GM19043 (cell line): ENCODE data around the gene SPIRE1.
"Not testable (repeated sequence)": the region's sequence is repeated elsewhere in the genome, so short reads cannot be mapped to it uniquely, and the experiment has no call there.

Source experiments
- ATAC-seq: cut with Tn5 transposase; IDR thresholded peaks from one replicate; pipeline ENCODE4 v1.9.1; 2021; ENCODE audit warnings: low read depth; ENCODE audit not compliant: unreplicated experiment

The SPIRE1 gene

GRCh38 chr18:12426924-12427323, 231.0 kb downstream of the SPIRE1 start:
- ATAC-seq, result no peak

DNA sequence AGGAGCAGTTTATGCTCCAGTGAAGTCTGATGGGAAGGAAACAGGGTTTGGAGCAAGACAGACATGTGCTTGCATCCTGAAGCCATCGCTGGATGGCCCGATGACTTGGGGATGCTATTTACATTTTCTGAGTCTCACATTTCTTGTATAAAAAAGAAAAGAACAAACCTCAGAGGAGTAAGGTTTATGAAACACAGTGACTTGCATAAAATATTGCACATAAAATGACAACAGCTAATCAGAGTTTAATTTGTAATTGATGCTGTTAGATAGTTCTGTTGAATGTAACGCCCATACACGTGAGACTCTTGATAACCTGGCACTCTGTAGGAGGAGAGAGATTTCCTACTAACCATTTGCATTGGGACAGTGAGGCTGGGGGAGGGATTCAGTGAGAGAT, 233.7 kb downstream of the SPIRE1 start:
- ATAC-seq, result no peak

GRCh38 chr18:12423820-12424219, 234.1 kb downstream of the SPIRE1 start:
- no peak for ATAC-seq

DNA sequence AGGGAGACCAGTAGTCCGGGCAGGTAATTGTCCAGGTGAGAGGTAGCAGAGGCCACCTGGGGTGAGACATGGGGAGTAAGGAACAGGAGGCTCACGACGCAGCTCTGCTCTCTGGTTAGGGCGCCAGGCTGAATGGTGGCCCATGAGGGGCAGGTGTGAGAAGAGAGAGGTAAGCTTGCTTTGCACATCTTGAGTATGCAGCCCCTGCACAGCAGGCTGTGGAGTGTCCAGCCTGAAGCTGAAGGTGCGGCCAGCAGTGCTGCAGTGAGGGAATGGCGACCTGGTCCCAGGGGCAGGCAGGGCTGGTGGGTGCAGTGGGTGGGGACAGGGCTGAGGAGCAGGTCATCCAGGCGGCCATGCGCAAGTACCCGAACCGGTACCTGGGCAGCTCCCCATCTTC, 234.5 kb downstream of the SPIRE1 start:
- ATAC-seq, result no peak

DNA sequence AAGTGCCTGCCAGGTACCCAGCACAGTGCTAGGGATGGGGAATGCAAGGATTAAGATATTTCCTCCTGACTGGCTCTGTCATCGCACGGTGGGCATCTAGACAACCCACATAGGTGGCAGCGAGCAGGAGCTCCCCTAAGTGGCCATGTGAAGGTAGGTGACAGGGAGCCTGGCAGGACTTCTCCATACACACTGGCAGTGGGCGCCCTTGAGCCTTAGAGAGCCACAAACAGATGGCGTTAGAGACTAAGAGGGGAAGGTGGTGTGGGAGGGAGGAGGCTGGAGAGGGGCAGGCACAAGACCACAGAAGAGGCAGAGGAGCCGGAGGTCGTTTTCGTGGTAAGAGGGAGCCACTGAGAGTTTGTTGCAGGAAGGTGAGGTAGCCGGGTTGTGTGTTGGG, 235.0 kb downstream of the SPIRE1 start:
- no peak for ATAC-seq

- ATAC-seq, result no peak
Measured at GRCh38 chr18:12421732-12422131, 236.2 kb downstream of the SPIRE1 start.

GRCh38 chr18:12420821-12421421, 237.0 kb downstream of the SPIRE1 start:
- no peak for ATAC-seq

GRCh38 chr18:12417687-12418086, 240.2 kb downstream of the SPIRE1 start:
- ATAC-seq, result no peak

- no peak for ATAC-seq
Measured at GRCh38 chr18:12416098-12416729, 241.7 kb downstream of the SPIRE1 start.

GRCh38 chr18:12411456-12411855, 246.5 kb downstream of the SPIRE1 start:
- ATAC-seq, result no peak

GRCh38 chr18:12410747-12411146, 247.2 kb downstream of the SPIRE1 start:
- not testable (repeated sequence) for ATAC-seq

- ATAC-seq, result no peak
Measured at GRCh38 chr18:12410081-12410481, 247.8 kb downstream of the SPIRE1 start.

DNA sequence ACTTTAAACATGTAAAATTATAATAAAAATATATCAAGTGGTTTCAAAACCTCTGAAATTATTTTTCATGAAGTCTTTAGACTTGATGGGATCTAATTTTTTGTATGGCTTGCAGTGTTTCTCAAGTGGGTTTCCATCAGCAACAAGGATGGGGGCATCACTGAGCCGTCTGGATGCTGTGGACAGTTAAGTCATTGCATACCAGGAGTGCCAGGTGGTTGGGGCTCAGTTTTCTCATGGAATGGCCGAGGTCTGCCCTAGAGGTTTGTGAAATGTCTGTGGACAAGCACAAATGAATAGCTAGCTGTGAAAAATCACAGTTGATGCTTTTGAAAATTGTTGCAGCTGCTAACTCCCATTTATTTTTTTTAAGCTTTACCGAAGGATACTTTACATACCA, 248.4 kb downstream of the SPIRE1 start:
- no peak for ATAC-seq

DNA sequence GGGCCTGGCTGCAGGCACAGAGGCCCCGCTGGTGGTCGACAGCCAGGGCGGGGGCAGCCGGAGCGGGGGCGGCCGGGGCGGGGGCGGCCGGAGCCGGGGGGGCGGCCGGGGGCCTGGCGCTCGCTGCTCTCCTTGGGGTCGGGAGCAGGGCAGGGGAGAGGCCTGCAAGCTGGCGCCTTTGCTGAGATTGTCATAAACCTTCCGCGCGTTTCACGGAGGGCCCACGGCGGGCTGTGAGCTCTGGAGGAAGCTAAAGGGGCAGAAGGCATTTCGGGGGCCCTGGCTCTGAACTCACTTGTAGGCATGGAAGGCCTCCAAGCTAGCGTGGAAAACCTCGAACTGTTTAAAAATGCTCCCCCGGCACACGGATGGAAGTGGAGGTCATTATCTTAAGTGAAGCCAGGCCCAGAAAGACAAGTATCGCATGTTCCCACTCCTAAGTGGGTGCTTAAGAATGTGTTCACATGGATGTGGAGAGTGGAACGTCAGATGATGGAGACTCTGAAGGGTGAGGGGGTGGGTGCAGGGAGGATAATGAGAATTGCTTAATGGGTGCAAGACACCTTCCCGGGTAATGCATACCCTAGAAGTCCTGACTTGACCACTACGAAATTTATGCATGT, 249.5 kb downstream of the SPIRE1 start:
- ATAC-seq, result peak; percentile 9

DNA sequence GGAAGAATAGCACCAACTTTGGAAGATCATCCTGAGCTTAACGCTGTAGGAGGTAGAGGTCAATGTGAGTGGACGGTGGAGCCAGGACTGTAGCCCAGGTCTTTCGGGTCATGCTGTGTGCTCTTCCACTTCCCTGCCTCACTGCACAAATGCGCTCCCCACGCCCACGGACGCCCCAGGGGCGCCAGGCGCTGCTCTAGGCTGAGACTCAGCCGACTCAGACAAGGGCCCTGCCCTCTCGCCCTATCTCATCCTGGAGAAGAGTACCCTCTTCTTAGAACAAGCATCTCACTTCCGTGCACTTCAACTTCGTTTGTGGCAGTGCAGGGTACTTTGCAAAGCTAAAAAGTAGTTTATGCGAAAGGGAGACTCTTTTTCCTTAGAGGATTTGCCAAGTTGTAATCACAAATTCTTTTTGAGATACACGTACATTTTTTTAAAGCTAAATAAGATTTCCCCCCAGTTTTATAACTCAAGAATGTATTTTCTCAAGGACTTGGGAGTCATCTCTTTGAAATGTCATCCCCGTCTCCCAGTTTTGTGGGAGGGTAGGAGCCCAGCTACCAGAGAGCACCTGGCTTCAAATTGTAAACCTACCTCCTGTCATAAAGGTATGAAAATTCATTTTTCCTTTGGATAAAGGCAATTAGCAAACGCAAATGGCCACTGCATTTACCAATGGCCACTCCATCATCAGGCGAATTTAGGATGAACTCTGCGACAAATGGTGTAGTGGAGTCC, 251.4 kb downstream of the SPIRE1 start:
- no peak for ATAC-seq

DNA sequence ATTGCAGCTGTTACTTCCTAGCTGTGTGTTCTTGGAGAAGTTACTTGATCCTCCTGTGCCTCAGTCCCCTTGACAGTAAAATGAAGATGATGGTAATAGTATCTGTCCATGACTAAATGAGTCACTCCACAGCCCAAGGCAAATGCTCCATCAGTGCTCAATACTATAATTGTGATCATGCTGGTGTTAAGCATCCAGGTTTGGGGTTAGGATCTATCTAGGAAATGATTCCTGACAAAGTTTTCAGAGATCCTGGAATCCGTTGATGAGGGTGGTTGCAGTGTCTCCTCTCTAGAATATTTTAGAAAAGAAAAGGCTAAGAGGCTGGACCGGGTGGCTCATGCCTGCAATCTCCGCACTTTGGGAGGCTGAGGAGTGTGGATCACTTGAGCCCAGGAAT, 252.8 kb downstream of the SPIRE1 start:
- ATAC-seq, result no peak

DNA sequence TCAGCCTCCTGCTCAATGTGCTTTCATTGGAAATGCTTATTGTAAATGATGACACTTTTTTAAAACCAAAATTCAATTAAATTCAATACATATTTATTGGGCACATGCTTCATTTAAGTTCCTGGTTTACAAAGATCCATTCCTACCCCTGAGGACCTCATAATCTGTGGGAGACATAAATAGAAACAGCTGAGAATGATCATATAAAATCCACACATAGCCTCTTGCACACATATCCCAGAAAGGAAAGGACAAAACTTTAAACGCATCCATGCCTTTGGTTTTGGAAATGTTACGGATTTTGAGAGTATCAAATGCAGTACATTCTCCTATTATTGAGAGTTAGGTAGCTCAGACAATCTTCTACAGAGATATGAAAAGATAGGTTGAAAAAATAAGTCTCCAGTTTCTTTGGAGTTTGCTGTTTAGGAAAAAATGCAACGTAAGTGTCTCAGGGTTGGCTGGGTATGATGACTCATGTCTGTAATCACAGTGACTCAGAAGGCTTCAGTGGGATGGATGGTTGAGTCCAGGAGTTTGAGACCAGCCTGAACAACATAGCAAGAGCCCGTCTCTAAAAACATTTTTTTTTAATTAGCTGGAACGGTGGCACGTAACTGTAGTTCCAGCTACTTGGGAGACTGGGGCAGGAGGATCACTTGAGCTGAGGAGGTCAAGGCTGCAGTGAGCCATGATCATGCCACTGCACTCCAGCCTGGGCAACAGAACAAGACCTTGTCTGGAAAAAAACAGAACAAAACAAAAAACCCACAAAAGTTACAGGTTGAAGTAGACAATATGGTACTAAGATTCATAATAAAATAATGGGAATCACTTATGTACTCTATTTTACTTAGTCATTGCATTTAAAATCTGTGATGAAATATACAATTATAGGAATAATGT, 254.1 kb downstream of the SPIRE1 start:
- no peak for ATAC-seq

DNA sequence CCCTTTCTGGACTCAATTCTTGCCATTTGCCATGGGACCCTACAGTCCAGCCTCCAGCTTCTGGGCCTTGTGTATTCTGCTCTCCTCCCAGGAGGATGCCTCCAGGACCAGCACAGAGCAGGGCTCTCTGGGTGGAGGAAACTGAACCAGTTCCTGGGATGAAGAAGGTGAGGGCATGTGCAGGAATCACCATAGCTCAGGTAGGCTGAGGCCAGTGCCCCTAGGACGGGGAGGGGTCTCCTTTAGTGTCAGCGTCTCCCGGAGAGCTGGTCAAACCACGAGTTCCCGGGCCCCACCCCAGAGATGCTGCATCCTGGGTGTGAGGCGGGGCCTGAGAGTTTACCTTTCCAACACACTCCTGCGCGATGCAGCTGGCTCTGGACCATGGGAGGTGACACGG, 256.0 kb downstream of the SPIRE1 start:
- no peak for ATAC-seq

- ATAC-seq, result no peak
Measured at GRCh38 chr18:12399231-12399630, 258.7 kb downstream of the SPIRE1 start.

GRCh38 chr18:12398625-12399024, 259.3 kb downstream of the SPIRE1 start:
- no peak for ATAC-seq
